GM23338 (cell line): ENCODE results near the gene PSD4. TPM values are rescaled to one million over a fixed set of nuclear protein-coding genes. Genes with fewer than 3 reads are reported as not detected.

Experiments used
- ATAC-seq: fragments of 200-7000 bp; cut with Tn5 transposase; 3 replicates; pipeline ENCODE4 v1.9.1; 2020
- DNase-seq: peaks from one replicate; pipeline ENCODE4 v3.0.0-alpha.2; 2015; ENCODE audit warnings: low spot score
- H2AFZ ChIP-seq: fragments of 200-600 bp; sonication (generic); 2 replicates; pipeline ENCODE4 v1.8.0; 2016; ENCODE audit warnings: antibody characterized with exemption, mild to moderate bottlenecking, moderate library complexity
- H3F3A ChIP-seq: fragments of 200-600 bp; sonication (generic); replicated peaks from 2 replicates; pipeline ENCODE4 v1.8.0; 2017; ENCODE audit warnings: antibody characterized with exemption, mixed run types, low read depth
- H3K27ac ChIP-seq: fragments of 200-600 bp; sonication (generic); 2 replicates; pipeline ENCODE4 v1.6.1; 2016; ENCODE audit warnings: low read depth
- H3K27me3 ChIP-seq: fragments of 200-600 bp; sonication (generic); 2 replicates; pipeline ENCODE4 v1.8.0; 2016; ENCODE audit warnings: mild to moderate bottlenecking, mixed run types, moderate library complexity; ENCODE audit not compliant: insufficient read depth
- H3K36me3 ChIP-seq: fragments of 200-600 bp; sonication (generic); 2 replicates; pipeline ENCODE4 v1.8.0; 2016; ENCODE audit warnings: mild to moderate bottlenecking; ENCODE audit not compliant: insufficient read depth
- H3K4me1 ChIP-seq: fragments of 200-600 bp; sonication (generic); 2 replicates; pipeline ENCODE4 v1.8.0; 2016; ENCODE audit warnings: mild to moderate bottlenecking, moderate library complexity; ENCODE audit not compliant: insufficient read depth
- H3K4me2 ChIP-seq: fragments of 200-600 bp; sonication (generic); 2 replicates; pipeline ENCODE4 v1.7.1; 2017; ENCODE audit warnings: mixed run types
- H3K4me3 ChIP-seq: fragments of 200-600 bp; sonication (generic); 2 replicates; pipeline ENCODE4 v1.6.1; 2016; ENCODE audit warnings: mixed run types
- H3K79me2 ChIP-seq: fragments of 200-600 bp; sonication (generic); replicated peaks from 2 replicates; pipeline ENCODE4 v1.8.0; 2017; ENCODE audit warnings: mild to moderate bottlenecking; ENCODE audit not compliant: insufficient read depth
- H3K9me2 ChIP-seq: fragments of 200-600 bp; sonication (generic); 2 replicates; pipeline ENCODE4 v1.8.0; 2017; ENCODE audit not compliant: insufficient read depth
- H4K20me1 ChIP-seq: fragments of 200-600 bp; sonication (generic); replicated peaks from 2 replicates; pipeline ENCODE4 v1.8.0; 2017; ENCODE audit warnings: mild to moderate bottlenecking; ENCODE audit not compliant: insufficient read depth
- H3K27ac Mint-ChIP-seq: 2 replicates; pipeline ENCODE4 v1.8.0; 2020; ENCODE audit warnings: inconsistent platforms, mild to moderate bottlenecking, moderate library complexity, mixed read lengths
- H3K27me3 Mint-ChIP-seq: 3 replicates; pipeline ENCODE4 v1.8.0; 2022; ENCODE audit warnings: low read depth, mild to moderate bottlenecking, moderate library complexity, mixed read lengths, inconsistent platforms; ENCODE audit not compliant: insufficient read depth, poor library complexity
- H3K36me3 Mint-ChIP-seq: 3 replicates; pipeline ENCODE4 v1.8.0; 2021; ENCODE audit warnings: low read depth, mild to moderate bottlenecking, inconsistent platforms, moderate library complexity, mixed read lengths
- H3K4me1 Mint-ChIP-seq: 3 replicates; pipeline ENCODE4 v1.8.0; 2020; ENCODE audit warnings: mild to moderate bottlenecking, inconsistent platforms, mixed read lengths
- H3K4me3 Mint-ChIP-seq: 3 replicates; pipeline ENCODE4 v1.8.0; 2021; ENCODE audit warnings: moderate library complexity, mild to moderate bottlenecking, inconsistent platforms, mixed read lengths
- H3K9me3 Mint-ChIP-seq: 3 replicates; pipeline ENCODE4 v1.8.0; 2020; ENCODE audit warnings: moderate library complexity, mild to moderate bottlenecking, inconsistent platforms, mixed read lengths
- CTCF ChIP-seq, 2 experiments: fragments of 200-600 bp in 1 of 2; sonication (generic) in 1 of 2; conservative IDR thresholded peaks; 2 replicates each; pipeline versions ENCODE4 v1.5.1 to v1.6.1; 2016 to 2017; ENCODE audit warnings: antibody characterized with exemption in 2 of 2, low read depth in 2 of 2, mild to moderate bottlenecking in 2 of 2, moderate library complexity in 1 of 2
- ETS1 ChIP-seq: IDR thresholded peaks from 2 replicates; pipeline ENCODE4 v1.6.1; 2016; ENCODE audit warnings: antibody characterized with exemption
- EZH2 ChIP-seq: fragments of 200-600 bp; sonication (generic); IDR thresholded peaks from one replicate; pipeline ENCODE4 v1.8.0; 2017; ENCODE audit warnings: antibody characterized with exemption, mild to moderate bottlenecking, low read depth; ENCODE audit not compliant: unreplicated experiment
- POLR2AphosphoS5 ChIP-seq: IDR thresholded peaks from 2 replicates; pipeline ENCODE4 v1.6.1; 2016; ENCODE audit warnings: antibody characterized with exemption, low read depth
- REST ChIP-seq: IDR thresholded peaks from one replicate; pipeline ENCODE4 v1.6.1; 2018; ENCODE audit warnings: antibody characterized with exemption; ENCODE audit not compliant: unreplicated experiment
- STAT1 ChIP-seq: IDR thresholded peaks from one replicate; pipeline ENCODE4 v1.6.1; 2016; ENCODE audit warnings: antibody characterized with exemption; ENCODE audit not compliant: unreplicated experiment
- ZNF114 ChIP-seq: fragments of 250-450 bp; sonication (Bioruptor Pico); IDR thresholded peaks from 2 replicates; pipeline ENCODE4 v1.5.0; 2020; ENCODE audit warnings: mild to moderate bottlenecking, moderate library complexity
- ZNF331 ChIP-seq: fragments of 250-450 bp; sonication (Bioruptor Pico); IDR thresholded peaks from 2 replicates; pipeline ENCODE4 v1.5.0; 2020; ENCODE audit warnings: low read depth, mild to moderate bottlenecking, moderate library complexity
- ZNF462 ChIP-seq: fragments of 250-450 bp; sonication (Bioruptor Pico); IDR thresholded peaks from 2 replicates; pipeline ENCODE4 v1.5.0; 2020; ENCODE audit warnings: mild to moderate bottlenecking, moderate library complexity
- polyA plus RNA-seq: library from polyadenylated mRNA; unstranded; fragments of >200 nt; fragmentation: Nextera tagmentation; extraction: Ambion mirVana; gene quantifications from 2 replicates; pipeline ENCODE4 v1.2.1, GENCODE V29; 2016
- total RNA-seq: library from RNA; depleted of rRNA; stranded (reverse); fragments of >200 nt; shearing (Covaris generic); gene quantifications from 2 replicates; pipeline ENCODE4 v1.2.3, GENCODE V29; 2014

Gene PSD4
- total and polyA plus RNA-seq, 2 experiments from 2014 or later = 0.06 to 0.66 TPM

GRCh38 chr2:113207021-113207420 is 33.2 kb downstream of the PSD4 start (continued):
- TF ChIP-seq REST (no peak), STAT1 (no peak), CTCF (conservative IDR thresholded peaks at IDR 0.05; ENCODE audit: low read depth in 2 of 2) (no peak)

- Mint-ChIP-seq H3K9me3 (no peaks in the 10 kb centered on the region; the same call in 2 of the 3 replicates), H3K4me1 (peaks cover 14% of the 10 kb centered on the region), H3K36me3 (no peaks in the 10 kb centered on the region), H3K4me3 (no peak overlapping the region), H3K27me3 (peaks cover 5% of the 10 kb centered on the region), H3K27ac (no peak overlapping the region)
- no peaks in the 10 kb centered on the region for H4K20me1 ChIP-seq
- DNase-seq (no peak), ATAC-seq (no peak)
- no peaks in the 10 kb centered on the region for H3K79me2 ChIP-seq
- no peaks in the 10 kb centered on the region for H3K9me2 ChIP-seq
- peaks cover 12% of the 10 kb centered on the region; the same call in 1 of the 2 replicates for H3K4me1 ChIP-seq
- H3K27ac ChIP-seq = no peak overlapping the region
- H3K4me3 ChIP-seq = no peak overlapping the region
- H3F3A ChIP-seq = no peaks in the 10 kb centered on the region
- H3K27me3 ChIP-seq = no peaks in the 10 kb centered on the region
- no peak overlapping the region for H2AFZ ChIP-seq
- no peak overlapping the region for H3K4me2 ChIP-seq
- no peaks in the 10 kb centered on the region for H3K36me3 ChIP-seq
- no peak for TF ChIP-seq ZNF114 (CRISPR knock-in tag)
- TF ChIP-seq EZH2 = no peak
- no peak for TF ChIP-seq ETS1
- no peak for TF ChIP-seq POLR2AphosphoS5
- TF ChIP-seq ZNF331 (CRISPR knock-in tag) = no peak
- no peak for TF ChIP-seq ZNF462 (CRISPR knock-in tag)
- no peak for TF ChIP-seq STAT1
Measured at GRCh38 chr2:113208396-113208795, 34.6 kb downstream of the PSD4 start.
